SK-N-MC (cell line): ENCODE measurements around the gene MPZL2.

Experiments
- EZH2 ChIP-seq: fragments of 200-600 bp; sonication (generic); IDR thresholded peaks from one replicate; pipeline ENCODE4 v1.6.1; 2017; ENCODE audit warnings: antibody characterized with exemption
- POLR2AphosphoS5 ChIP-seq: IDR thresholded peaks from 2 replicates; pipeline ENCODE4 v1.6.1; 2012; ENCODE audit warnings: mild to moderate bottlenecking, low read depth, low read length, borderline replicate concordance

DNA sequence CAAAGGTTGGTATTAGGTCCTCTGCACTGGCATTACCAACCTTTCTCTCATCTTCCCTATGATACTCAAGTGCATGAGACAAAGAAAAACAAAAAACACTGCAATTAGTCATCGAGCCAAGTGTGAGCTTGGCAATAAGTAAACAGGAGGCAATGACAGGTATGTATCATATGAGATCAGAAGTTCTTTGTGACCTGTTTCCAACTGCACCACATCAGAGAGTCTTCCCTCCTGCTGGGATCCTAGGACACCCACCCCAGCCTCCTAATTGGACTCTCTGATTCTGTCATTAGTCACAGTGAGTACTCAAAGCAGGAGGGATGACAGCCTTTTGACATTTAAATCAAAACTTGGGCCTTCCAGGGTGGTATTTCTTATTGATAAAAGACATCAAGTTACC lies 31.4 kb downstream of the MPZL2 start:
- TF ChIP-seq EZH2: no peak
- TF ChIP-seq POLR2AphosphoS5: no peak
